ENCODE data around the gene CA10.

Gene CA10

DNA sequence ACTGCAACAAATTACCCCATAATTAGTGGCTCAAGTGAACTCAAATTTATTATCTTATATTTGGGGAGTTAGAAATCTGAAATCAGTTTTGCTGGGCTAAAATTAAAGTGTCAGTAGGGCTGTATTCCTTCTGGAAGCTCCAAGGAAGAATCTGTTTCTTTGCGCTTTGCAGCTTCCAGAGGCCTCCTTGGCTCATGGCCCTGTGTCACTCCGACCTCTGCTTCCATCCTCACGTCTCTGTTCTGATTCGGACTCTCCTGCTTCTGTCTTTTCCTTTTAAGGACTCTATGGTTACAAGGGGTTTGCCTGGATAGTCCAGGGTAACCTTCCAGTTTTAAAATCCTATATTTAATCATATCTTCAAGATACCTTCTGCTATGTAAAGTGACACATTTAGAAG is 232.1 kb downstream of the CA10 start:
- in situ Hi-C loops (cut with MboI; ENCODE audit: low sequenced_read_pairs, unreplicated experiment): no loop called here
- TF ChIP-seq, protein P1, sequence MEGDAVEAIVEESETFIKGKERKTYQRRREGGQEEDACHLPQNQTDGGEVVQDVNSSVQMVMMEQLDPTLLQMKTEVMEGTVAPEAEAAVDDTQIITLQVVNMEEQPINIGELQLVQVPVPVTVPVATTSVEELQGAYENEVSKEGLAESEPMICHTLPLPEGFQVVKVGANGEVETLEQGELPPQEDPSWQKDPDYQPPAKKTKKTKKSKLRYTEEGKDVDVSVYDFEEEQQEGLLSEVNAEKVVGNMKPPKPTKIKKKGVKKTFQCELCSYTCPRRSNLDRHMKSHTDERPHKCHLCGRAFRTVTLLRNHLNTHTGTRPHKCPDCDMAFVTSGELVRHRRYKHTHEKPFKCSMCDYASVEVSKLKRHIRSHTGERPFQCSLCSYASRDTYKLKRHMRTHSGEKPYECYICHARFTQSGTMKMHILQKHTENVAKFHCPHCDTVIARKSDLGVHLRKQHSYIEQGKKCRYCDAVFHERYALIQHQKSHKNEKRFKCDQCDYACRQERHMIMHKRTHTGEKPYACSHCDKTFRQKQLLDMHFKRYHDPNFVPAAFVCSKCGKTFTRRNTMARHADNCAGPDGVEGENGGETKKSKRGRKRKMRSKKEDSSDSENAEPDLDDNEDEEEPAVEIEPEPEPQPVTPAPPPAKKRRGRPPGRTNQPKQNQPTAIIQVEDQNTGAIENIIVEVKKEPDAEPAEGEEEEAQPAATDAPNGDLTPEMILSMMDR (IDR thresholded peaks at IDR 0.05; ENCODE audit: borderline replicate concordance, control extremely low read depth, extremely low read depth, insufficient read depth, missing control alignments): no peak
- DNase-seq (ENCODE audit: low spot score): no peak

DNA sequence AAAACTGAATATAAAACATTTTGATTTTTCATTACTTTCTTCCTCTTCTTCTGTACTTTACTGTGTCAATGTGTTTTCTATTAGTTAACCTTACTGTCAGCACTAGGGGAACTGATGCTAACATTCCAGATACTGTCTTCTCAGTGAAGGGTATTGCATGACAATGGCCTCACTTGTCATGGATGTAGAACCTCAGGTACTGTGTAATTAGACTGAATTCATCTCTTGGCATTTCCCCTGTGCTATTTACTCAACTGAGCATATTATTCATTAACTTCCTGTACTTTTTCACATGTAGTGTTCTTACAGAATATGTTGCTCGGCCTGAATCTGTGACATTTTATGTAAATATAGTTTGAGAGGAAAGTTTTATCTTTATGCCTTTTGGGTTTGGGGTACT is 237.0 kb downstream of the CA10 start:
- TF ChIP-seq, protein P1 (IDR thresholded peaks at IDR 0.05; ENCODE audit: borderline replicate concordance, control extremely low read depth, extremely low read depth, insufficient read depth, missing control alignments): no peak
- in situ Hi-C loops (cut with MboI; ENCODE audit: low sequenced_read_pairs, unreplicated experiment): no loop called here
- no peak for DNase-seq (ENCODE audit: low spot score)

DNA sequence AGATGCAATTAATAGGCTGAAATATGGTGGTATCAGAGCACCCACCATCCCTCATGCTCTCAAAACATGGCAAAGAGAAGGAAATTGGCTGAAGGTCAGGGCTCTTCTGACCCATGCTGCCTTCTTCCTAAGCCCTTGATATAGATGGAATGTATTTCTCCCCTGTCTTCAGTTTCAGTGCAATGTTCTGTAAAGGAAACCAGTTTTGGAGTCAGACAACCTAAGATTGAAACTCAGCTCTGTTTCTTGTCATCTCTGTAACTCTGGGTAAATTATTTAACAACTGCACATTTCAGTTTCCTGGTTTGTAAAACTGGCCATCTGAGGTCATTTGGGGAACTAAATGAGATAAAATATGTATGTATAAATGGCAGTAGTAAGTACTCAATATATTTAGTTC is 243.9 kb downstream of the CA10 start:
- no peak for DNase-seq (ENCODE audit: low spot score)
- TF ChIP-seq, protein P1 (IDR thresholded peaks at IDR 0.05; ENCODE audit: borderline replicate concordance, control extremely low read depth, extremely low read depth, insufficient read depth, missing control alignments): no peak
- in situ Hi-C loops (cut with MboI; ENCODE audit: low sequenced_read_pairs, unreplicated experiment): no loop called here

DNA sequence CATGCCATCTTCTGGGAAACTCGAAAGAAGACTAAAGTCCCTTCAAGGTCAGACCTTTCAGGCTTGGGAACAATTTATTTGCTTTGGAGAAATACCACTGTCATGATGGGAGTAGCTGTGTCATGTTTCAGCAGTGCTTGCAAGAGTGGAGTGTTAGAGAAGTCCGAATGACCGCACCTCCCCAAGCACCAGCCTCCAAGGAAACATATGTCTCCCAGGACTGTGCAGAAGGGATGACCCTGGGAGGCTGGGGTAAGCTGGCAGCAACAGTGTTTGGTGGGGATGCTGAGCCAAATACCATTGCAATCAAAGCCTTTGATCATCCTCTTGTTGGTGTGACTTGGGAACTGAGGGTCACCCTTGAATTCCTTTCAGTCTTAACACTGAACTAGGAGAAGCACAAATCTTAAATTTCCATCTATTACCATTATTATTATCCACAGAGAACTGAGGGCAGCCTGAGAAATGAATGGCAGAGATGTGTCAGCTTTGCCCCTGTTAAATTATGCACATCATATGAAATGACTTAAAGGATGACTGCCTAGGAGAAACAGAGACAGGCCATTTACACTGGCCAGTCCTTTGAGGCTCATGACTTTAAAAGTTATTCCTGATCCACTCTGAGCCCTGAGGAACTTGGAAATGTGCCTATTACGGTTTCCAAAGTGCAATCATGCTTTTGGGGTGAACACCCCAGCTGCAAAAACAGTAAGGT is 244.9 kb downstream of the CA10 start:
- in situ Hi-C loops (cut with MboI; ENCODE audit: low sequenced_read_pairs, unreplicated experiment): no loop called here
- TF ChIP-seq, protein P1 (IDR thresholded peaks at IDR 0.05; ENCODE audit: borderline replicate concordance, control extremely low read depth, extremely low read depth, insufficient read depth, missing control alignments): no peak
- DNase-seq (ENCODE audit: low spot score): no peak

DNA sequence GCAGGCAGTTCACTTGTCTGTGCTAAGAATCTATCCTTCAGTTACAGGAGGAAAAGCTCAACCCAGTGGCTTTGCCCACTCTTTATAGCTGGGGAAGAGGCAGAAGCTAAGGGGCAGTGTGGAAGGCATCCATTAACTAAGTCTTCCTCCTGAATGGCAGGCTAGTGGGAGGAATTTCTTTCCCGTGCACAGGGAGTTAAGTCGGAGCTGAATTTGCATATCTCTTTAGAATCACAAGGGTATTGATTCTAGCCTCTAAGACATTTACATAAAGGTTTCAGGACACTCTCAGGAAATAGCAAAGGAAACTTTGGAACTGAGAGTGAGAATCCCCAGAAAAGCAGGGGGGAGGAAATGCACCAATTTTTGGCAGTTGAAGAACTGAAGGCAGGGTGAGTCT is 245.6 kb downstream of the CA10 start:
- TF ChIP-seq, protein P1 (IDR thresholded peaks at IDR 0.05; ENCODE audit: borderline replicate concordance, control extremely low read depth, extremely low read depth, insufficient read depth, missing control alignments): no peak
- DNase-seq (ENCODE audit: low spot score): no peak
- in situ Hi-C loops (cut with MboI; ENCODE audit: low sequenced_read_pairs, unreplicated experiment): no loop called here

DNA sequence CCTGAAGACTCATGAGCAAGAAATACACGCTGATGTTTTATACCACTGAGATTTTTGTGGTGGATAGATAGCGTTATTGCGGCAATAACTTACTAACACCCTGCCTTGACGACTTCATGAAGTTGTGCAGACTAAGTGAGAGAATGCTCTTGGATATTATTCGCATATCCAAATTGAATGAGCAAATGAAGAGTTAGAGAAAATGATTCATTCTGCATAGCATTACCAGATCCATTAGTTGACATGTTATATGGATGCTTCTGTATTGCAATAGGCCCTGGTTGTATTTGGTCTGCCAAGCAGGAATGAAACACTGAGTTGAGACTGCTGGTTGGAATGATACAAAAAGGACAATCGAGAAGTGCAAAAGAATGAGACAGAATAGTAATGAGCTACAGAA is 247.3 kb downstream of the CA10 start:
- in situ Hi-C loops (cut with MboI; ENCODE audit: low sequenced_read_pairs, unreplicated experiment): no loop called here
- TF ChIP-seq, protein P1 (IDR thresholded peaks at IDR 0.05; ENCODE audit: borderline replicate concordance, control extremely low read depth, extremely low read depth, insufficient read depth, missing control alignments): no peak
- DNase-seq (ENCODE audit: low spot score): no peak
